PC-9 (cell line): ENCODE data around the gene RXRG. TPM values are rescaled to one million over a fixed set of nuclear protein-coding genes. Genes with fewer than 3 reads are reported as not detected.

Experiments
- BruUV-seq: library from RNA; stranded (reverse); fragments of 400-500 nt; replicated peaks from 2 replicates; lab custom pipeline; 2021; lab: Mats Ljungman, UMichigan
- CTCF ChIA-PET: fragments of 300-600 bp; sonication (Branson Sonifier 250); formaldehyde crosslinking; loops from one replicate; lab custom pipeline; 2022; ENCODE audit warnings: antibody characterized with exemption; lab: Charles Lee
- POLR2A ChIA-PET: fragments of 300-600 bp; sonication (Branson Sonifier 250); formaldehyde crosslinking; loops from one replicate; lab custom pipeline; 2022; ENCODE audit warnings: antibody characterized with exemption; ENCODE audit not compliant: unreplicated experiment; lab: Charles Lee
- DNase-seq, 2 experiments: peaks; one replicate each; pipeline versions ENCODE4 v3.0.0 to v3.0.0-alpha.2; 2015 to 2022; ENCODE audit warnings: mixed read lengths in 1 of 2
- H2AFZ ChIP-seq: fragments of 200-600 bp; sonication (generic); 2 replicates; pipeline ENCODE4 v1.8.1; 2017; ENCODE audit warnings: antibody characterized with exemption
- H3F3A ChIP-seq: fragments of 200-600 bp; sonication (generic); 2 replicates; pipeline ENCODE4 v1.8.1; 2017; ENCODE audit warnings: antibody characterized with exemption, mild to moderate bottlenecking, low read depth; ENCODE audit not compliant: insufficient read depth
- H3K27ac ChIP-seq: fragments of 200-600 bp; sonication (generic); 2 replicates; pipeline ENCODE4 v1.6.1; 2016; ENCODE audit warnings: mixed run types
- H3K27me3 ChIP-seq: fragments of 200-600 bp; sonication (generic); 2 replicates; pipeline ENCODE4 v1.6.1; 2016; ENCODE audit warnings: low read depth, mixed run types; ENCODE audit not compliant: insufficient read depth
- H3K36me3 ChIP-seq: fragments of 200-600 bp; sonication (generic); 2 replicates; pipeline ENCODE4 v1.6.1; 2016; ENCODE audit warnings: low read depth, mixed run types
- H3K4me1 ChIP-seq: fragments of 200-600 bp; sonication (generic); replicated peaks from 2 replicates; pipeline ENCODE4 v1.6.1; 2016; ENCODE audit warnings: mixed run types; ENCODE audit not compliant: insufficient read depth
- H3K4me2 ChIP-seq: fragments of 200-600 bp; sonication (generic); 2 replicates; pipeline ENCODE4 v1.6.1; 2017; ENCODE audit warnings: mixed run types
- H3K4me3 ChIP-seq: fragments of 200-600 bp; sonication (generic); 2 replicates; pipeline ENCODE4 v1.6.1; 2016; ENCODE audit warnings: mixed run types
- H3K79me2 ChIP-seq: fragments of 200-600 bp; sonication (generic); 2 replicates; pipeline ENCODE4 v1.6.1; 2017; ENCODE audit warnings: low read depth, mixed run types
- H3K9me2 ChIP-seq: fragments of 200-600 bp; sonication (generic); 2 replicates; pipeline ENCODE4 v1.8.1; 2017; ENCODE audit warnings: mild to moderate bottlenecking; ENCODE audit not compliant: insufficient read depth
- H3K9me3 ChIP-seq: fragments of 200-600 bp; sonication (generic); 2 replicates; pipeline ENCODE4 v1.8.1; 2016; ENCODE audit warnings: low read depth; ENCODE audit not compliant: insufficient read depth
- H4K20me1 ChIP-seq: fragments of 200-600 bp; sonication (generic); 2 replicates; pipeline ENCODE4 v1.8.1; 2017; ENCODE audit not compliant: insufficient read depth
- EZH2 ChIP-seq: fragments of 200-600 bp; sonication (generic); IDR thresholded peaks from 2 replicates; pipeline ENCODE4 v1.8.0; 2017; ENCODE audit warnings: antibody characterized with exemption, low read depth
- intact Hi-C: fragments of 100-400 bp; cut with micrococcal nuclease; formaldehyde crosslinking; loops from one replicate; pipeline ENCODE4 v1.10.0; 2022; ENCODE audit not compliant: unreplicated experiment
- total RNA-seq: library from RNA; stranded (reverse); gene quantifications from 2 replicates; pipeline ENCODE4 v1.2.3, GENCODE V29; 2021
- TF ChIP-seq, protein P1 (sequence below): fragments of 200-600 bp; sonication (generic); conservative IDR thresholded peaks from 2 replicates; pipeline ENCODE4 v1.6.1; 2017; ENCODE audit warnings: mixed run types, antibody characterized with exemption, mild to moderate bottlenecking, moderate library complexity

The RXRG gene
- total RNA-seq, 1 experiment from 2014 or later = not detected

DNA sequence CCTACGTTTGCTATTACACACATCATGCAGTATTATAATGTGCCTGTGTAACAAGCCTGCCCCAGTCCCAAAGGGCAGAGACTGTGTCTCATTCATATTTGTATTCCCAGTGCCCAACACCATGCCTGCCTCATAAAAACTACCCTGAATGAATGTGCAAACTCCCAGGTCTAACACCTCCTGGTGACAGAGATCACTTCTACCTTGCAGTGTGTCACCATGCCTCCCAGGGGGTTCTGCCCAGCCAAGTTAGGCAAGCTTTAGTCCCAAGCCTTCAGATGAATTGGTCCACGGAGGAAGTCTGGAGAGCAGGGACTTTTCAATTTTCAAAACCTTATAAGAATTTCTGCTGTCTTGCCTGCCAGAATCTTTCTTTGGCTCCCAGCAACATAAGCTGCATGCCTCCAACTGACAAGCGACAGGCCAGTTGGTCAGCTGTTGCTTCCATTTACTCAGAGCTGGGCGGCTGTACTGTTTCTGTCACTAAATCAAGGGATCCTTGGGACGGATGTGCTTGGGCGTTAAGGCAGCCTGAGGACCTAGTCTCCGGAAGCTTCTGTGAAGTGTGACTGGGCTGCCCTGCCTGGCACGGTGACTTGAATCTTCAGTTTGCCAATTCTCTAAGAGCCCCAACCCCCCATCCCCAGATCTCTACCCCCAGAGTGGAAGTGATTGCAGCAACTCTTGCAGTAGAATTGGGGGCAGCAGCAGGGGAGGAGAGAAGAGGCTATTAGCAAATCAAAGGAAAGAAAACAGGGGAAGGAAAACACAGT, 1.2 kb downstream of the RXRG start:
- Histone ChIP-seq H3K9me2 (no peaks in the 10 kb centered on the region), H2AFZ (no peak overlapping the region), H3K79me2 (no peaks in the 10 kb centered on the region), H3K4me1 (no peaks in the 10 kb centered on the region), H3F3A (no peaks in the 10 kb centered on the region), H4K20me1 (no peaks in the 10 kb centered on the region), H3K36me3 (no peaks in the 10 kb centered on the region), H3K4me2 (no peak overlapping the region), H3K27ac (no peak overlapping the region), H3K27me3 (peaks cover 52% of the 10 kb centered on the region), H3K4me3 (no peak overlapping the region), H3K9me3 (no peaks in the 10 kb centered on the region)
- ChIA-PET CTCF (no interaction called here), POLR2A (no interaction called here)
- no peak for TF ChIP-seq EZH2
- TF ChIP-seq, protein P1, sequence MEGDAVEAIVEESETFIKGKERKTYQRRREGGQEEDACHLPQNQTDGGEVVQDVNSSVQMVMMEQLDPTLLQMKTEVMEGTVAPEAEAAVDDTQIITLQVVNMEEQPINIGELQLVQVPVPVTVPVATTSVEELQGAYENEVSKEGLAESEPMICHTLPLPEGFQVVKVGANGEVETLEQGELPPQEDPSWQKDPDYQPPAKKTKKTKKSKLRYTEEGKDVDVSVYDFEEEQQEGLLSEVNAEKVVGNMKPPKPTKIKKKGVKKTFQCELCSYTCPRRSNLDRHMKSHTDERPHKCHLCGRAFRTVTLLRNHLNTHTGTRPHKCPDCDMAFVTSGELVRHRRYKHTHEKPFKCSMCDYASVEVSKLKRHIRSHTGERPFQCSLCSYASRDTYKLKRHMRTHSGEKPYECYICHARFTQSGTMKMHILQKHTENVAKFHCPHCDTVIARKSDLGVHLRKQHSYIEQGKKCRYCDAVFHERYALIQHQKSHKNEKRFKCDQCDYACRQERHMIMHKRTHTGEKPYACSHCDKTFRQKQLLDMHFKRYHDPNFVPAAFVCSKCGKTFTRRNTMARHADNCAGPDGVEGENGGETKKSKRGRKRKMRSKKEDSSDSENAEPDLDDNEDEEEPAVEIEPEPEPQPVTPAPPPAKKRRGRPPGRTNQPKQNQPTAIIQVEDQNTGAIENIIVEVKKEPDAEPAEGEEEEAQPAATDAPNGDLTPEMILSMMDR = no peak
- no TSS peak for BruUV-seq
- intact Hi-C loops = no loop called here
- DNase-seq = no peak

DNA sequence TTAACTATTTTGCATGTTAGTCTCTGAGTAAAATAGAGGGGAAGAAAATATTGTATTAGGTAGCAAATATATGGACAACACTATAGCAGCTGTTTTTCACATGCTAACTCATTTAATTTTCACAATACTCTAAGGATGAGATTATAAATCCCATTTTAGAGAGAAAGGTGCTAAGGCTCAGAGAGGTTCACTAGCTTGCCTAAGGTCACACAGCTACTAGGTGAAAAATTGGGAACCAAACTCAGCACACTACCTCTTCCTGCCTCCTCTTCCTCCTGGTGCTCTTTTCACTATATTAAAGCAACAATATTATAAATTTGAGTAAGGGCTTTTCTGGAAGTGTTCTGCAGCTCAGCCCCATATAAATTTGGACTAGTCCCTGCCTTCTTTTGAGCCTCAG, 2.3 kb downstream of the RXRG start:
- Histone ChIP-seq H3K36me3 (no peaks in the 10 kb centered on the region), H3K4me3 (no peak overlapping the region), H3K27ac (no peak overlapping the region), H2AFZ (no peak overlapping the region), H3K27me3 (peaks cover 56% of the 10 kb centered on the region), H3K4me1 (no peaks in the 10 kb centered on the region), H3K9me2 (no peaks in the 10 kb centered on the region), H3K4me2 (no peak overlapping the region), H3K9me3 (no peaks in the 10 kb centered on the region), H4K20me1 (no peaks in the 10 kb centered on the region), H3F3A (no peaks in the 10 kb centered on the region), H3K79me2 (no peaks in the 10 kb centered on the region)
- BruUV-seq = no TSS peak
- TF ChIP-seq, protein P1 = no peak
- TF ChIP-seq EZH2 = no peak
- intact Hi-C loops = no loop called here
- CTCF ChIA-PET = no interaction called here
- POLR2A ChIA-PET = no interaction called here
- no peak for DNase-seq

DNA sequence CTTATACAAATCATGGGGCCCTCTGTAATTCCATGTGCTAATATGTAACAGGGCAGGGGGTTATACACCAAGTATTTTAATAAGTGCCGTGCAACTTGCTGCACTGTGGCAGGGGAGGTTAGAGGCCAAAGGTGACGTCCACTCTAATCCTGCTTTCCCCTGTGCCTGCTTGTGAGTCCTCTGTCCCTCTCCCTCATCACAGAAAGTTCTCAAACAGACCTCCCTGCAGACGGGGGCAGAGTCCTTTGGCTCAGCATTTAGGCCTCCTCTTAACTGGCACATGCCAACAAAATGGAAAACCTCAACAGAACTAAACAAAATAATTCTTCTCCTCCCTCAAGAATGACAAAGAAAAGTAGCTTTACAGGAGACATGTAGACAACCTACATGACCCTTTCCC, 2.9 kb downstream of the RXRG start:
- Histone ChIP-seq H2AFZ (no peak overlapping the region), H3K27ac (no peak overlapping the region), H3K9me2 (no peaks in the 10 kb centered on the region), H3K9me3 (no peaks in the 10 kb centered on the region), H3K4me2 (no peak overlapping the region), H3K36me3 (no peaks in the 10 kb centered on the region), H4K20me1 (no peaks in the 10 kb centered on the region), H3F3A (no peaks in the 10 kb centered on the region), H3K79me2 (no peaks in the 10 kb centered on the region), H3K4me3 (no peak overlapping the region), H3K4me1 (no peaks in the 10 kb centered on the region), H3K27me3 (peaks cover 56% of the 10 kb centered on the region)
- DNase-seq = no peak
- intact Hi-C loops = no loop called here
- TF ChIP-seq, protein P1 = no peak
- TF ChIP-seq EZH2 = no peak
- no TSS peak for BruUV-seq
- ChIA-PET POLR2A (no interaction called here), CTCF (no interaction called here)
